GM19468 (cell line): Measurements from ENCODE around the gene PCSK1.
"Not testable (repeated sequence)": the region's sequence is repeated elsewhere in the genome, so short reads cannot be mapped to it uniquely, and the experiment has no call there.

ENCODE experiments used
- ATAC-seq: cut with Tn5 transposase; IDR thresholded peaks from one replicate; pipeline ENCODE4 v1.9.1; 2021; ENCODE audit warnings: mild to moderate bottlenecking, moderate library complexity, moderate number of reproducible peaks; ENCODE audit not compliant: unreplicated experiment; ENCODE audit errors: extremely low read depth

Gene PCSK1

GRCh38 chr5:96377597-96377996 is 55.5 kb downstream of the PCSK1 start:
- no peak for ATAC-seq

GRCh38 chr5:96377167-96377566 is 55.9 kb downstream of the PCSK1 start:
- no peak for ATAC-seq

GRCh38 chr5:96374653-96375052 is 58.4 kb downstream of the PCSK1 start:
- ATAC-seq, result no peak

- no peak for ATAC-seq
Measured at GRCh38 chr5:96373381-96373733, 59.7 kb downstream of the PCSK1 start.

- ATAC-seq, result no peak
Measured at GRCh38 chr5:96372726-96373380, 60.2 kb downstream of the PCSK1 start.

GRCh38 chr5:96370976-96371375 is 62.1 kb downstream of the PCSK1 start:
- ATAC-seq, result no peak

GRCh38 chr5:96367337-96367736 is 65.7 kb downstream of the PCSK1 start:
- not testable (repeated sequence) for ATAC-seq

- ATAC-seq, result no peak
Measured at GRCh38 chr5:96354237-96354636, 78.8 kb downstream of the PCSK1 start.

GRCh38 chr5:96353220-96353619 is 79.8 kb downstream of the PCSK1 start:
- no peak for ATAC-seq

- ATAC-seq, result no peak
Measured at GRCh38 chr5:96350678-96351077, 82.4 kb downstream of the PCSK1 start.

GRCh38 chr5:96348536-96348935 is 84.5 kb downstream of the PCSK1 start:
- ATAC-seq, result no peak

- ATAC-seq, result no peak
Measured at GRCh38 chr5:96347502-96348292, 85.4 kb downstream of the PCSK1 start.

- peak; percentile 78 for ATAC-seq
Measured at GRCh38 chr5:96344678-96345577, 88.1 kb downstream of the PCSK1 start.

- ATAC-seq, result no peak
Measured at GRCh38 chr5:96343094-96343493, 90.0 kb downstream of the PCSK1 start.

GRCh38 chr5:96342581-96342980 is 90.5 kb downstream of the PCSK1 start:
- no peak for ATAC-seq
